NCI-H2196 treated with DMSO at 0.1 percent for 48 hours (cell line): Measurements from ENCODE around the gene EPHA4.
A peak's percentile ranks its signal among the peaks of the same experiment; 100 is the strongest.

Source experiments
- DNase-seq: peaks from one replicate; lab custom pipeline; 2025; ENCODE audit not compliant: unreplicated experiment; lab: John Stamatoyannopoulos, UW

The EPHA4 gene

GRCh38 chr2:221572219-221572820 is at the start of gene EPHA4:
TSS of gene EPHA4 (minus strand) at chr2:221572304. CDS start at chr2:221572248, 56 bp downstream.
- DNase-seq = peak; percentile 83

- DNase-seq = no peak
These were observed 45.9 kb upstream of the EPHA4 start for GRCh38 chr2:221618007-221618406.

GRCh38 chr2:221616561-221616960 is 44.5 kb upstream of the EPHA4 start:
- DNase-seq = no peak

GRCh38 chr2:221614274-221614673 is 42.2 kb upstream of the EPHA4 start:
- no peak for DNase-seq

- no peak for DNase-seq
These were observed 40.7 kb upstream of the EPHA4 start for GRCh38 chr2:221612800-221613199.

GRCh38 chr2:221612161-221612560 is 40.1 kb upstream of the EPHA4 start:
- no peak for DNase-seq

- DNase-seq = no peak
These were observed 38.6 kb upstream of the EPHA4 start for GRCh38 chr2:221610675-221611074.

GRCh38 chr2:221610255-221610654 is 38.2 kb upstream of the EPHA4 start:
- DNase-seq = no peak

- DNase-seq = no peak
These were observed 36.3 kb upstream of the EPHA4 start for GRCh38 chr2:221608442-221608841.

- no peak for DNase-seq
These were observed 34.3 kb upstream of the EPHA4 start for GRCh38 chr2:221606424-221606823.

GRCh38 chr2:221605751-221606240 is 33.7 kb upstream of the EPHA4 start:
- no peak for DNase-seq

- DNase-seq = no peak
These were observed 30.8 kb upstream of the EPHA4 start for GRCh38 chr2:221602938-221603337.

GRCh38 chr2:221601376-221601775 is 29.3 kb upstream of the EPHA4 start:
- DNase-seq = no peak

- DNase-seq = no peak
These were observed 28.3 kb upstream of the EPHA4 start for GRCh38 chr2:221600388-221600787.

- no peak for DNase-seq
These were observed 24.1 kb upstream of the EPHA4 start for GRCh38 chr2:221596192-221596591.

GRCh38 chr2:221590861-221591365 is 18.8 kb upstream of the EPHA4 start:
- no peak for DNase-seq

- no peak for DNase-seq
These were observed 17.6 kb upstream of the EPHA4 start for GRCh38 chr2:221589696-221590095.

GRCh38 chr2:221588306-221588985 is 16.3 kb upstream of the EPHA4 start:
- DNase-seq = no peak

- DNase-seq = no peak
These were observed 9.9 kb upstream of the EPHA4 start for GRCh38 chr2:221581986-221582385.

- no peak for DNase-seq
These were observed 2.1 kb upstream of the EPHA4 start for GRCh38 chr2:221574231-221574570.

GRCh38 chr2:221573430-221574230 is 1.5 kb upstream of the EPHA4 start:
- DNase-seq = peak; percentile 61
